HCT116 (cell line): ENCODE data around the gene ZFP3.
"Not testable (repeated sequence)": the region's sequence is repeated elsewhere in the genome, so short reads cannot be mapped to it uniquely, and the experiment has no call there.

Experiments used
- CEBPB ChIP-seq: IDR thresholded peaks from 2 replicates; pipeline ENCODE4 v1.6.1; 2012; ENCODE audit warnings: low read depth
- EZH2 ChIP-seq: fragments of 200-600 bp; sonication (generic); IDR thresholded peaks from 2 replicates; pipeline ENCODE4 v1.6.1; 2017; ENCODE audit warnings: antibody characterized with exemption, mixed run types
- EZH2phosphoT487 ChIP-seq: fragments of 200-600 bp; IDR thresholded peaks from 2 replicates; pipeline ENCODE4 v1.6.1; 2018; ENCODE audit warnings: antibody characterized with exemption, borderline replicate concordance
- POLR2A ChIP-seq: IDR thresholded peaks from 2 replicates; pipeline ENCODE4 v1.7.0; 2011; ENCODE audit warnings: borderline replicate concordance; ENCODE audit not compliant: insufficient read depth, insufficient read length; ENCODE audit errors: extremely low read depth
- POLR2AphosphoS5 ChIP-seq: IDR thresholded peaks from 2 replicates; pipeline ENCODE4 v1.6.1; 2011; ENCODE audit warnings: mild to moderate bottlenecking, low read depth, low read length, moderate library complexity
- RAD21 ChIP-seq: IDR thresholded peaks from 2 replicates; pipeline ENCODE4 v1.6.1; 2012; ENCODE audit warnings: low read depth, mild to moderate bottlenecking
- SP1 ChIP-seq: IDR thresholded peaks from 2 replicates; pipeline ENCODE4 v1.6.1; 2012; ENCODE audit warnings: low read depth
- SRF ChIP-seq: IDR thresholded peaks from 2 replicates; pipeline ENCODE4 v1.6.1; 2012; ENCODE audit warnings: low read depth
- TCF7L2 ChIP-seq: IDR thresholded peaks from 2 replicates; pipeline ENCODE4 v1.7.0; 2011; ENCODE audit warnings: borderline replicate concordance, inconsistent platforms; ENCODE audit not compliant: insufficient read depth, insufficient read length; ENCODE audit errors: extremely low read depth
- YY1 ChIP-seq: IDR thresholded peaks from 2 replicates; pipeline ENCODE4 v1.6.1; 2011; ENCODE audit warnings: low read length, low read depth, moderate library complexity, mild to moderate bottlenecking; ENCODE audit not compliant: insufficient replicate concordance; ENCODE audit errors: extremely low read depth
- ZBTB33 ChIP-seq: IDR thresholded peaks from 2 replicates; pipeline ENCODE4 v1.6.1; 2011; ENCODE audit warnings: mild to moderate bottlenecking, low read length, moderate library complexity; ENCODE audit not compliant: insufficient replicate concordance; ENCODE audit errors: extremely low read depth
- TF ChIP-seq, protein P1 (sequence below), 3 experiments: fragments of 200-600 bp in 1 of 3; sonication (generic) in 1 of 3; IDR thresholded peaks in 2 of 3; conservative IDR thresholded peaks in 1 of 3; 2 replicates each; pipeline ENCODE4 v1.5.1; 2012 to 2017; ENCODE audit warnings: low read depth in 2 of 3, low read length in 2 of 3, antibody characterized with exemption in 1 of 3, borderline replicate concordance in 1 of 3, control low read depth in 1 of 3, mild to moderate bottlenecking in 1 of 3, mixed read lengths in 1 of 3, mixed run types in 1 of 3, moderate library complexity in 1 of 3; ENCODE audit not compliant: insufficient read depth in 1 of 3
- TF ChIP-seq, protein P2 (sequence below): IDR thresholded peaks from 2 replicates; pipeline ENCODE4 v1.6.1; 2012; ENCODE audit warnings: low read depth
- TF ChIP-seq, protein P3 (sequence below): IDR thresholded peaks from 2 replicates; pipeline ENCODE4 v1.6.1; 2012

DNA sequence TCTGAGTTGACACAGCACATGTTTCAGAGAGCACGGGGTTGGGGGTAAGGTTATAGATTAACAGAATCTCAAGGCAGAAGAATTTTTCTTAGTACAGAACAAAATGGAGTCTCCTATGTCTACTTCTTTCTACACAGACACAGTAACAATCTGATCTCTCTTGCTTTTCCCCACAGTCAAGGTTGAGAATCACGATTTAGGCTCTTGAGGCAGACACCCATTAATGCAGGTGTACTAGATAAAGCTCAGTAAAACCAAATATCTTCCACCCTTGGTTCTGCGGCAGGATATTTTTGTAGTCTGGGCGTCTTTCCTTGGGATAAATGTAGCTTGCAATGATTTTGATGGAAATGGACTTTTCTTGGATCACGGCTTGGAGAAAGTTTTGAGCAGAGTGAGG, 2.8 kb upstream of the ZFP3 start:
- TF ChIP-seq, protein P1, sequence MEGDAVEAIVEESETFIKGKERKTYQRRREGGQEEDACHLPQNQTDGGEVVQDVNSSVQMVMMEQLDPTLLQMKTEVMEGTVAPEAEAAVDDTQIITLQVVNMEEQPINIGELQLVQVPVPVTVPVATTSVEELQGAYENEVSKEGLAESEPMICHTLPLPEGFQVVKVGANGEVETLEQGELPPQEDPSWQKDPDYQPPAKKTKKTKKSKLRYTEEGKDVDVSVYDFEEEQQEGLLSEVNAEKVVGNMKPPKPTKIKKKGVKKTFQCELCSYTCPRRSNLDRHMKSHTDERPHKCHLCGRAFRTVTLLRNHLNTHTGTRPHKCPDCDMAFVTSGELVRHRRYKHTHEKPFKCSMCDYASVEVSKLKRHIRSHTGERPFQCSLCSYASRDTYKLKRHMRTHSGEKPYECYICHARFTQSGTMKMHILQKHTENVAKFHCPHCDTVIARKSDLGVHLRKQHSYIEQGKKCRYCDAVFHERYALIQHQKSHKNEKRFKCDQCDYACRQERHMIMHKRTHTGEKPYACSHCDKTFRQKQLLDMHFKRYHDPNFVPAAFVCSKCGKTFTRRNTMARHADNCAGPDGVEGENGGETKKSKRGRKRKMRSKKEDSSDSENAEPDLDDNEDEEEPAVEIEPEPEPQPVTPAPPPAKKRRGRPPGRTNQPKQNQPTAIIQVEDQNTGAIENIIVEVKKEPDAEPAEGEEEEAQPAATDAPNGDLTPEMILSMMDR (IDR thresholded peaks at IDR 0.05 in 2 of 3, conservative IDR thresholded peaks at IDR 0.05 in 1 of 3; ENCODE audit: borderline replicate concordance in 1 of 3, insufficient read depth in 1 of 3, low read depth in 2 of 3, low read length in 2 of 3) = not testable (repeated sequence)
- TF ChIP-seq, protein P2, sequence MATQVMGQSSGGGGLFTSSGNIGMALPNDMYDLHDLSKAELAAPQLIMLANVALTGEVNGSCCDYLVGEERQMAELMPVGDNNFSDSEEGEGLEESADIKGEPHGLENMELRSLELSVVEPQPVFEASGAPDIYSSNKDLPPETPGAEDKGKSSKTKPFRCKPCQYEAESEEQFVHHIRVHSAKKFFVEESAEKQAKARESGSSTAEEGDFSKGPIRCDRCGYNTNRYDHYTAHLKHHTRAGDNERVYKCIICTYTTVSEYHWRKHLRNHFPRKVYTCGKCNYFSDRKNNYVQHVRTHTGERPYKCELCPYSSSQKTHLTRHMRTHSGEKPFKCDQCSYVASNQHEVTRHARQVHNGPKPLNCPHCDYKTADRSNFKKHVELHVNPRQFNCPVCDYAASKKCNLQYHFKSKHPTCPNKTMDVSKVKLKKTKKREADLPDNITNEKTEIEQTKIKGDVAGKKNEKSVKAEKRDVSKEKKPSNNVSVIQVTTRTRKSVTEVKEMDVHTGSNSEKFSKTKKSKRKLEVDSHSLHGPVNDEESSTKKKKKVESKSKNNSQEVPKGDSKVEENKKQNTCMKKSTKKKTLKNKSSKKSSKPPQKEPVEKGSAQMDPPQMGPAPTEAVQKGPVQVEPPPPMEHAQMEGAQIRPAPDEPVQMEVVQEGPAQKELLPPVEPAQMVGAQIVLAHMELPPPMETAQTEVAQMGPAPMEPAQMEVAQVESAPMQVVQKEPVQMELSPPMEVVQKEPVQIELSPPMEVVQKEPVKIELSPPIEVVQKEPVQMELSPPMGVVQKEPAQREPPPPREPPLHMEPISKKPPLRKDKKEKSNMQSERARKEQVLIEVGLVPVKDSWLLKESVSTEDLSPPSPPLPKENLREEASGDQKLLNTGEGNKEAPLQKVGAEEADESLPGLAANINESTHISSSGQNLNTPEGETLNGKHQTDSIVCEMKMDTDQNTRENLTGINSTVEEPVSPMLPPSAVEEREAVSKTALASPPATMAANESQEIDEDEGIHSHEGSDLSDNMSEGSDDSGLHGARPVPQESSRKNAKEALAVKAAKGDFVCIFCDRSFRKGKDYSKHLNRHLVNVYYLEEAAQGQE = not testable (repeated sequence)
- TF ChIP-seq RAD21, EZH2, EZH2phosphoT487, SP1, POLR2A, ZBTB33, SRF, POLR2AphosphoS5, YY1, TCF7L2, CEBPB: not testable (repeated sequence)
- TF ChIP-seq, protein P3, sequence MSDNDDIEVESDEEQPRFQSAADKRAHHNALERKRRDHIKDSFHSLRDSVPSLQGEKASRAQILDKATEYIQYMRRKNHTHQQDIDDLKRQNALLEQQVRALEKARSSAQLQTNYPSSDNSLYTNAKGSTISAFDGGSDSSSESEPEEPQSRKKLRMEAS = not testable (repeated sequence)
